HG02840 (cell line): Measurements from ENCODE around the gene CCR9.

Experiments
- ATAC-seq: cut with Tn5 transposase; IDR thresholded peaks from one replicate; pipeline ENCODE4 v1.9.1; 2021; ENCODE audit warnings: mild to moderate bottlenecking, moderate library complexity, moderate number of reproducible peaks; ENCODE audit not compliant: unreplicated experiment, low FRiP score

CCR9 gene

DNA sequence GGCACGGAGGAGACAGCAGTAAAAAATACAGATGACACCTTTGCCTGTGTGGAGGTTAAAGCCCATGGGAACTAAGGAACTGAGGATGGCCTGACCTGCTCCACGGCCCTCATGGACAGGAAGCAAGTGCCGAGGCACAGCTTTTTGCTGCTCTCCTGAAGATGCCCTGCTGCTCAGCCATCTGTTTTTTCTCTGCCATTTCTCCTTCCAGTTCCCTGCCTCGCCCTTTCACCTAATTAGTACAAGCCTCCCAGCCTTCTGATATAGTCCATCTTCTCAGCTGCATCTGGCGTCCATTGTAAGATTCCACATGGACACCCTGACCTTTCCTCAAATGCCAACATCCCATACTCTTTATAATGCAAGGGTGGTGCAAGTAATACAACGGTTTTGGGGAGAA, 45.2 kb downstream of the CCR9 start:
- ATAC-seq = no peak

DNA sequence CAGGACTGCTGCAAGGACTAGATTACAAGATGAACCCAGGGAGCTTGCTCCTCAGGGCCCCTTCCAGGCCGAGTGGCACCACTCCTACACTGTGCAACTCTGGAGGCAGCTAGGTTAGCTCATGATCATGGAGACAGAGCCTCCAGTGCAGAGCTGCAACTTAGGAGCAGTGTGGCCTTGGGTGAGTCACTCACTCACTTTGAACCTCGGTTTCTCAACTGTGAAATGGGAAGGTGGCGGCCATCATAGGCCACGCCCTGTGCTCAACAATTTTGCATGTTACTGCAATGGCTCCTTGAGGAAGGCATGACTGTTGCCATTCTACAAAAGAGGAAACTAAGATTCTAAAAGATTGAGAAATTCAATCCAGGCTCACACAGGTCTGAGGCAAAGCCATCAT, 45.8 kb downstream of the CCR9 start:
- ATAC-seq = no peak

DNA sequence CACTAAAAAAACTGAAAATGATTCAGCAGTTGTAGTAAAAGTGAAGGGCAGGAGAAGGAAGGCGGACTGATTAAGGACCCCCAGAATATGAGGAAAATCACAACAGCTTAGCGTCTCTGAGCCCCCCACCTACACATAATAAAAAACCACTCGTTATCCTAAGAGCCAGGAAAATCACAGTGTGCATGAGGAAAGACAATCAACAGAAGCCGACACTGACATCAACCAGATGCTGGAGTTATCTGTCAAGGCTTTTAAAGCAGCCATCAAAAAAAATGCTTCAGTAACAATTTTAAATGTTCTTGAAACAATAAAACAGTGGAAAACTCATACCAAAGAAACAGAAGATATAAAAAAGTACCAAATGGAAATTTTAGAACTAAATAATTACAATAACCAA, 47.2 kb downstream of the CCR9 start:
- no peak for ATAC-seq

DNA sequence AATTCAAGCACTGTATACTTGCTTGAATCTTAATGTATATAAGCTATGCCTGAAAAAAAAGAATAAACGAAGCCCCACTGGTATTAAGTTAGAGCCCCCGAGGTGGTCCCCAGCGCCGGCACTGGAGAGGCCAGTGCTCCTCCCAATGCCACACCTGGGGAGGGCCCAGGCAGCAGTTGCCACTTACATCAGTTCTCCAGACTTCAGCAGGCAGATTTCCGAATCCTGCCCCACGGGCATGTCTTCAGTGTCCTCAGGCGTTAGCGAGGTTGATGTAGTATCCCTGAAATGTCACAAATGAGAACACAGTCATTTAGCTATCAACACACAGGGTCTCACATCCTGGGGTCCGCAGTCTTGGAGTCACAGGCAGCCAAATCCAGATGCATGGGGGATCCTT, 49.9 kb downstream of the CCR9 start:
- no peak for ATAC-seq

DNA sequence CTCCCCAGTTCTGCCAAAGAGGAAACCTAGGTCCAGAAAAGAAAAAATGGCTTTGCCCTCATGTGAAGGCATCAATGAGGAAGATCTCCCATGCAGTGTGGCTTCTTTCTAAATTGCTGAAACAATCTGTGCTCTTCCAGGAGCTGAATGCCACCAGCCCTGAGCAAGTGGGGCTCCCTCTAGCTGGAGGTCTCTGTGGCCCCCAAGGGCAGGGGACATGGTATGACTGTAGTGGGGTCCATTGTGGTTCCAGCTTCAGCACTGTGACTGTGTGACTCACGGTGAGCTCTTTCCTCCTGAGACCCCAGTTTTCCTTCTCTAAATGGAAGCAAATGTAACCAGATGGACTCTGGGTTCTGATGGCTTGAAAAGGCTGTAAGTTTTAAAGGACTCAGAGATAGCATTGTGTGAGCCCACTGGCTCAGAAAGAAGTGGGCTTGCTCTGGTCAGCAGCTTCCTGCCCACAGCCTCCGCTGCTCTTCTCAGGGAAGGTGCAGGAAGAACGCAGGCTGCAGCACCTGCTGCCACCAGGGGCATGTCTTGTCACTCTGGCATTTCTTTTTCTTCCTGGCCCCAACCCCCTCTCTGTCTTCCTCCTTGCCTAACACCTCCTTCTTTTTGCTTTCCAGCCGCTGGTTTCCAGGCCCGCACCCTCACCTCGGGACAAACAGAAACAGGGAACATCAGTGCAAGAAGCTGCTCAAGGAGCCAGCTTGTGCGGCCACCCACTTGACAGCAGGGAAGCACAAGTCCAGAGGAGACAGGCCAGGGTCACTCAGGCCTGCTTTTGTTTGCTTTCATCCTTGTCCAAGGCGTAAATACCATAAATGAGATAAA, 51.1 kb downstream of the CCR9 start:
- ATAC-seq = no peak

DNA sequence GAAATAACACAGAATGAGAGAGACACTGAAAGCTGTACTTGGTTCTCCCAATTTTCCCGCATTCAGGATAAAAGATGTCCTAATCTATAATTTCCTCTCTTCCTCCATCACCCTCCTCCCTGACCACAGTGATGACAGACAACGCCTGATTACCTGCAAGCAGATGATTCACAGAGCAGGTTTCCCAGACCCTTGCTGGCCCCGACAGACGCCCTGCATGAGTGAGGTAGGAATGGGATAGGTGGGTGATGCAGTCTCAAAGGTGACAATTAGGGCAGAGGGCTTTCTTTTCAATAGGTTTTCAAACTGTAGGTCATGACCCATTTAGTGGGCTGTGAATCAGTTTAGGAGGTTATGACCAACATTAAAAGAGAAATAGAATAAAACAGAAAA, 51.7 kb downstream of the CCR9 start:
- ATAC-seq = no peak

DNA sequence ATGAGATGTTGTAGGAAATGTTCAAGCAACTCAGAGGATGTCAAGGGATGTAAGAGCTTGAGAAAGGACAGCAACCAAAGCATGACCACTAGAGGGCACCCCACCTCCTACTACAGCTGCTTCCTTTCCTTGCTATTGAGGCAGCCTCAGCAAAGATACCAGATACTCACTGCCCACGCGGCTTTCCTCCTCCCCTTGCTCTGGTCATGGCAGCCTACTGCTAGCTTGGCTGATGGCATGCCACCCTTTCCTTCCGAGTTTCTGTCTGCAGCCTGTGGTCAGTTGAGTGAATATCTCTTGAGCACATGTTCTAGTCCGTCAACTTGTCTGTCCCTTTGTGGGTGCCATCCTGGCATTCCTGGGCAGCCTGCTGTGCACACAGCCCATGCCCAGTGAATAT, 52.5 kb downstream of the CCR9 start:
- ATAC-seq = no peak

DNA sequence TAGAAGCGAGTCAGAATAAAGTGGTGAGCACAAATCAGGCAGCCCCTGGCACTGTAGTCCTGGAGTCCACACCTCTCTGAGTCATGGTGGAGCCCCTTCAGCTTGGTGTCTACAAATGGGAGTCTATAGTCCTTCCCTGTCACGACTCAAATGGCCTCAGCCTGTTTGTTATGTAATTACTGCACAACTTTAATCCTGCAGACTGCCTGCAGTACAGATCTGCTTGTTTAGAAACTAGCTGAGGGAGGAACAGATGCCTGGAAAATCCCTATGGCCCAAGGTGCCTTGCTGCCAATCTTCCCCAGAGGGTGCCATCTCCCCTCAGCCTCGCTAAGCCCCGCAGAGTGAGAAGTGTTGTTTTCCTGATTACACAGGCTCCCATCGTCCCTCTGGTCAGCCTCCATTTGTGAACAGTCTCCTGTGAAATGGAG, 53.0 kb downstream of the CCR9 start:
- ATAC-seq = no peak

DNA sequence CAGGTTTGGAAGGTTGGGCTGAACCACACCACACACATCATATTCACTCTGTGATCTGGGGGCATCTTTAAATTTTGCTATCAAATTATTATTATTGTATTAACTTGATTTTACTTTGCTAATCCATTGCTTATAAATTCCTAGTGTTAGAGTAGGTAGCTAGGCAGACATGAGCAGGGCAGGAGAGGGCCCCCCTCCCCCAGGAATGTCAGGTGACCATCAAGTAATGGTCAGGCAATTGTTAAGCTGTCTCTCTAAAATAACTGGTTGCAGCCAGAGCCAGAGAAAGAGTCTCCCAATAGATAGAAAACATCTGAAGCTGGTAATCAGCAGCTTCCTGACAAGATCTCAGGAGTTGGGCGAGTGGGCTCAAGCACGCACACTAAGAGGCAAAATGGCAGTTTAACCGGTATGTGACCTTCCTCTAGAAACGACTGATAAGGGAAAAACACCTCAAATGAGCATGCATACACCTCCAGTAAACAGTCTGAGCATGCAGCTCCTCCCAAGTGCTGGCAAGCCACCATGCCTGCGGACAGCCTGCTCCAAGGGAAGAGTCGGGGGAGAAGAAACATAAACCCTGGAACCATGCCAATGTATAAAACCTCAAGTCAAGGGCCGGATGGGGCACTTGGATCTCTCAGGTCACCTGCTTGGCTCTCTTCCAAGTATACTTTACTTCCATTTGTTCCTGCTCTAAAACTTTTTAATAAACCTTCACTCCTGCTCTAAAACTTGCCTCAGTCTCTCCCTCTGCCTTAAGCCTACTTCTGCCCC, 53.8 kb downstream of the CCR9 start:
- no peak for ATAC-seq

DNA sequence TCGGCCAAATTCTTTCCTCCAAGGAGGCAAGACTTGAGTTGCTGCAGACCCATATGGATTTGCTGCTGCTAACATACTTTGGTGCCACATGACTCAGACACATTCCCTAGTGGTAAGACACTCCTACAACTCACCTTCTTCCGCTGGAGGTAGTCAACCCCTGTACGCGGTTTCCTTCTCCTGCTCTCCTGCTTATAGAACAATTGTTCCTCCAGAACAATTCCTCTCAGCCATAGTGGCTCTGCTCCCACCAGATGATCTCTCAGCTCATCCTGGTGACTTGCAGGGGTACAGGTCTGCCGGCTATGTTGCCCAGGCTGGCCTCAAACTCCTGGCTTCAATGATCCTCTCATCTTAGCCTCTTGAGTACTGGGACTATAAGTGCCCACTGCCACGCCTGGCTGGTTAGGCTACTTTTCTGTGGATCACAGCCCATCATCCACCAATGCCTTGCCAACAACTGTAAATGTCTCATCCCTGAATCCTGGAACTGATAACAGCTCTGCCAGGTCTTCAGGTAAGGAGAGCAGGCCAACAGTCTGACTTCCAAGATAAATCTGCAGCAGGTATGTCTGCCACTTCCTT, 54.5 kb downstream of the CCR9 start:
- no peak for ATAC-seq

DNA sequence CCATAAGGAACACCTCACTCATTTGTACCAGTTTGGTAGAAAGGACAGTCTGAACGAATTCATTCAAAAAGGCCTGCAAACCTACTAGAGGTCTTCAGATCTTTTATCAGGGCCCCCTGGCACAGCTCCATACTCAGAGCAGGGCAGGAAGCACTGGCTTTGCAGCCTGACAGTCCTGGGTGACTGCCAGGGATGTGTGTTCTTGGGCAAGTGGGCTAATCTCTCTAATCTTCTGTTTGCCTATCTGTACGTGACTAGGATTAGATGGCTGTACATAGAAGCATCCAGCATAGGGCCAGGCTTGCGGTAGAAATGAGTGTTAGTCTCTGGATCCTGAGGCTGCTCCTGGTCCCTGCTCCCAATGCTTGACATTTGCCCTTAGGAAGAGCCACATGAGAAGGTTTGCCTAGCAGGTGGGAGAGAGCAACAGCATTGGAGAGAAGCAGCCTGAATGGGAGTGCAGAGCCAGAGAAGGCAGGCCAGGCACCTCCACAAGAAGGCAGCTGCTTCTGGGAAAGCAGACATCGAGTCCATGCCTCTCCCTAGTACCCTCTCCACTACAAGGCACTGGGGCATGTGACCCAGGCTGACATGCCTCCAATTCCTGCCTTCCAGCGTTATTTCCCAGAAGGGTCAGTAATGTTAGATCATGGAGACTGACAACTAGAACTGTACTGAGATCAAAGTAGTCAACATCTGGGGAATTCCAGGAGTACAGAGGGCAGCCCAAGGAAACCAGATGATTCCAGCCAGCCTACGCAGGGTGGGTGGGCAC, 55.9 kb downstream of the CCR9 start:
- no peak for ATAC-seq

DNA sequence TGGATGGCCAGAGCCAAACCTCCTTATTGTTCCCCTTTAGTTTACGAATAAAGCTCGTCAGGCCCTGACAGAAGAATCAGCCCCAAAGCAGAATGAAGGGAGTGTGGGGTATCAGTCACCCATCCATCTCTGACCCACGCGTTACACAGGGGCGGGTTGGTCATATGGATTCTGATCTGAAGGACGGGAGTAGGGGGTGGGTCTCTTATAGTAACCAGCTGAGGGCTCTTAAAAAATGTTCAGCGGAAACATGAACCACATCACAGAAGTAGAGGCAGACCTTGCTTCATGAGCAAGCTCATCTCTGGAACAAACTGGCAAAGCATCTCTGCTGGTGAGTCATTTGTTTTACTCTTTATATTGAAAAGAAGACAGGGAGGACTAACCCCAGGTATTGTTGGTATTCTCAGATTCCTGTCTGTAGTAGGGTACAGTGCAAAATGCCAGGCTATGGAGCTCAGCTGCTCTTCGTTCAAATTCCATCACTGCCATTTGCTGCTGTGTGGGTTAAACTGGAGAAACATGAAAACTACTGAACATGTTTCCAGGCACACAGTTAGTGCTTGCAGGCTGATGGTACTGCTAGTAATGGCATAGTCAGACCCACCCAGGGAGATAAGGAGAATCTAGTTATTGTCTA, 57.0 kb downstream of the CCR9 start, which contains the start of gene CXCR6:
CXCR6 (plus strand) TSS at position 258 of the 640 bp plus-strand sequence. CDS start 3,018 bp downstream, outside the sequence.
- no peak for ATAC-seq

DNA sequence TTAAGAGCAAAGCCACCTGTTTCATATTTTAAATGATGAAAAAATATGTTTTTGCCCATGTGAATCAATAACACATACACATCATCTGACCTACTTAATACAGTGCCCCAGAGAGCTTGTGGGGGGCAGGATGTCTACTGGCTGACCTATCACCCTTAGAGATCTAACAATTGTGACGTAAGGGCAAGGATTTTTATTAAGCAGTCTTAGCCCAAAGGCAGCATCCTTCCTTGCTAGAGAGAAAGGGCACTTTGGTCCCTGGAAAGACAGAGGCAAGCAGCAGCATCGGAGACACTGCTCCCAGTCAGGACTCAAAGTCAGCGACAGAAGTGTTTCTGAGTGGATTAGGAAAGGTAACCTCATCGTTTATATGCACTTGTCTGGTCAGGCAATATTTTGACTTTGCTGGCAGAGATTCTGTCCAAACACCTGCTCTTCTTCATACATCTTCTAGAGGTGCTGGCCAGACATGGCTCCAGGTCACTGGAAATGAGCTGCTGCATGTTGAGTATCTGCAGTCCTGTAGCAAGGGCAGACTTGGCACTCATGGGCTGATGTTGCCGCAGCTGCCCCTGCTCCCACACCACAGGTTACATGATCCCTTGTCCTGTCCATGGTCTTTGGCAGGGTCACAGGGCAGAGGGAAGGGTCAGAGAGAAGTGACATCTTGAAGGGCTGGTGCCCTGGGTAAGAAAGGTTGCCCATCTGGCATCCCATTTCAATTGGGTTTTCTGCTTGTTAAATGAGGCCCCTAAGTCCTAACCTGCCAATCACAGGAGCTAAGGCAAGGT, 58.7 kb downstream of the CCR9 start:
- ATAC-seq = no peak

DNA sequence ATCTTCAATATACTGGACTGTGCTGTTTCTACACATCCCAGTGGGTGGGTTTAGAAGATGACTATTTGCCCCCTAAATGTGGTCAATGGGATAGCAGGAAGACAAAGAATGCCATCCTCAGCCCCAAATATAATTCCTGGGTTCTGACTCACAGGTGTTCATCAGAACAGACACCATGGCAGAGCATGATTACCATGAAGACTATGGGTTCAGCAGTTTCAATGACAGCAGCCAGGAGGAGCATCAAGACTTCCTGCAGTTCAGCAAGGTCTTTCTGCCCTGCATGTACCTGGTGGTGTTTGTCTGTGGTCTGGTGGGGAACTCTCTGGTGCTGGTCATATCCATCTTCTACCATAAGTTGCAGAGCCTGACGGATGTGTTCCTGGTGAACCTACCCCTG, 60.0 kb downstream of the CCR9 start:
- no peak for ATAC-seq

DNA sequence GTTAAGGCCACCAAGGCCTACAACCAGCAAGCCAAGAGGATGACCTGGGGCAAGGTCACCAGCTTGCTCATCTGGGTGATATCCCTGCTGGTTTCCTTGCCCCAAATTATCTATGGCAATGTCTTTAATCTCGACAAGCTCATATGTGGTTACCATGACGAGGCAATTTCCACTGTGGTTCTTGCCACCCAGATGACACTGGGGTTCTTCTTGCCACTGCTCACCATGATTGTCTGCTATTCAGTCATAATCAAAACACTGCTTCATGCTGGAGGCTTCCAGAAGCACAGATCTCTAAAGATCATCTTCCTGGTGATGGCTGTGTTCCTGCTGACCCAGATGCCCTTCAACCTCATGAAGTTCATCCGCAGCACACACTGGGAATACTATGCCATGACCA, 60.5 kb downstream of the CCR9 start:
- no peak for ATAC-seq

DNA sequence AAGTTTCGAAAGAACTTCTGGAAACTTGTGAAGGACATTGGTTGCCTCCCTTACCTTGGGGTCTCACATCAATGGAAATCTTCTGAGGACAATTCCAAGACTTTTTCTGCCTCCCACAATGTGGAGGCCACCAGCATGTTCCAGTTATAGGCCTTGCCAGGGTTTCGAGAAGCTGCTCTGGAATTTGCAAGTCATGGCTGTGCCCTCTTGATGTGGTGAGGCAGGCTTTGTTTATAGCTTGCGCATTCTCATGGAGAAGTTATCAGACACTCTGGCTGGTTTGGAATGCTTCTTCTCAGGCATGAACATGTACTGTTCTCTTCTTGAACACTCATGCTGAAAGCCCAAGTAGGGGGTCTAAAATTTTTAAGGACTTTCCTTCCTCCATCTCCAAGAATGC, 61.0 kb downstream of the CCR9 start:
- ATAC-seq = no peak

DNA sequence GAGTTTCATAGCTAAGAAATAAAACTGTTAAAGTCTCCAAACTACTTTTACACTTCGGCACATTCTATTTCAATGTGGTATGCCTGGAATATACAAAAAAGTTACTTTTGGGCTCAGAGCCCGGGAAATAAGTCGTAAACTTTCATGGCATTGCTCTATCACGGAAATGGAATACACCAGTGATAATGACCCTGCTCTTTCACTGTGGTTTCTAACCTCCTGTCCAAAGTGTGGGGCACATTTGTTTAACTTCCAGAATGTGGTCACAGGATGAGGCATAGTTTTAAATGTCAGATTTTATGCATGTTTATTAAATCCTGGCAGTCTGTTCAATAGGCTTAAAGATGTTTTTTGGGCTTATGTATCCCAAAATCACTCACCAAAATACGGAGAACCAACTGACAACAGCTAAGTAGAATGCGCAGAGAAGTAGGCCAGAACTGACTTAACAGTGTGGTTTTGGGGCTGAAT, 62.0 kb downstream of the CCR9 start:
- no peak for ATAC-seq

DNA sequence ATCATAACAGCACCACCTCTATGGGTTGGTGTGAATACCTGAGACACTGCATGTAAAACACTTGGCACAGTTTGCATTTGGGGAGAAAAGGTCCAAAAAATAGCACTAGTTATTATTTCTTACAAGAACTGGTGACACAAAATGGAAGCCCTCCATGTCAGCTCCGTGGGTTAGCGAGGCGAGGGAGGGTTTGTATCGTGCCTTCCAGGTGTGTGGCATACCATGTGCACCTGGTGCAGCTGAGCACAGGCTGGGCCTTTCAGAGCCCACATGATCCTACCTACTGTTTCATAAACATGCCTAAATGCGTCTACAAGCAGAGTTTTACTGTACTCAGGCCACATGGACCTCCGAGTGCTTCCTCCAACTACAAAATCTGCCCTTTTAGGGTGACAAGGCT, 62.5 kb downstream of the CCR9 start:
- ATAC-seq = no peak

DNA sequence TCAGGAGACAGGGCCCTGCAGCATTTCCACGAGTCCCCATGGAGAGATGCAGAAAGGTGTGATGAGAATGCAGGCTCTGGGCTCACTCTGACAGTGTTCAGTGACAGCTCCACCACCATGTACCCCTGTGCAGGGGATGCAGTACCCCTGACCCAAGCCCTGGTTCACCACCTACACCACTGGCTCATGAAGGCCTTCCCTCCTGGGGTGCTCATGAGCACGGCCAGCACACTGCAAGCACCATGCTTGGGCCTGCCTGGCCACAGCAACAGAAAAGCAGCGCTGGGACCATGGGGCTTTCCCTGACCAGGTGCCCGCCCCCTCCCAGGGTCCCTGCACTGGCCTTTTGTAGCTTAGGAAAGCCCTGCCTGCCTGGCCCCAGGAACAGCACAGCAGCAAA, 63.1 kb downstream of the CCR9 start:
- ATAC-seq = no peak
